Adrenal gland (tissue), 12 donors: ENCODE results near the gene MAST2. TPM values are rescaled to one million over a fixed set of nuclear protein-coding genes. Genes with fewer than 3 reads are reported as not detected.

Source experiments
- DNase-seq, 7 donors: peaks; one replicate each; pipeline ENCODE4 v3.0.0-alpha.2; 2019 to 2020
- H3K27ac ChIP-seq, 5 donors: fragments of 200-600 bp; sonication (generic) in 4 of 5; 1 replicate in 3 of 5; 2 replicates in 2 of 5; pipeline versions ENCODE4 v1.5.1 to v1.8.0; 2016 to 2020; ENCODE audit warnings: mild to moderate bottlenecking in 1 of 5
- H3K27me3 ChIP-seq: fragments of 200-600 bp; 2 replicates; pipeline ENCODE4 v1.8.0; 2021
- H3K36me3 ChIP-seq, 2 donors: fragments of 200-600 bp; replicated peaks in 1 of 2; 1 replicate in 1 of 2; 2 replicates in 1 of 2; pipeline versions ENCODE4 v1.5.1 to v1.8.0; 2018 to 2022
- H3K4me1 ChIP-seq, 2 donors: fragments of 200-600 bp; replicated peaks in 1 of 2; 1 replicate in 1 of 2; 2 replicates in 1 of 2; pipeline versions ENCODE4 v1.5.1 to v1.8.0; 2018 to 2021
- H3K4me3 ChIP-seq, 4 donors: fragments of 200-600 bp; sonication (generic) in 3 of 4; one replicate each; pipeline ENCODE4 v1.5.1; 2016 to 2018
- H3K9me3 ChIP-seq, 3 donors: fragments of 200-600 bp; sonication (generic) in 1 of 3; replicated peaks in 1 of 3; 1 replicate in 2 of 3; 2 replicates in 1 of 3; pipeline versions ENCODE4 v1.5.1 to v1.8.0; 2016 to 2021
- CTCF ChIP-seq, 6 experiments: fragments of 450-650 bp in 4 of 6; fragments of 200-600 bp in 2 of 6; sonication (generic) in 1 of 6; IDR thresholded peaks; 1 replicate in 5 of 6; 2 replicates in 1 of 6; pipeline versions ENCODE4 v1.5.1 to v1.8.0; 2016 to 2021; ENCODE audit warnings: antibody characterized with exemption in 6 of 6, mild to moderate bottlenecking in 2 of 6, moderate library complexity in 1 of 6
- POLR2A ChIP-seq, 2 donors: fragments of 450-650 bp; IDR thresholded peaks; one replicate each; pipeline ENCODE4 v1.6.1; 2017; ENCODE audit warnings: antibody characterized with exemption in 2 of 2, mild to moderate bottlenecking in 2 of 2, moderate library complexity in 1 of 2
- WGBS, 4 donors: extraction: QIAGEN DNeasy Blood & Tissue Kit in 2 of 4; methylation state at CpG; one replicate each; pipeline versions ENCODE4 v1.1.5 to v1.1.7; 2013 to 2017; 5-methylcytosine and 5-hydroxymethylcytosine counted together
- intact Hi-C, 2 donors: fragments of 100-400 bp; cut with DNase I; formaldehyde crosslinking; loops; one replicate each; pipeline versions ENCODE4 v1.14.1 to v1.15.0; 2022 to 2023
- polyA plus RNA-seq, 3 donors: library from polyadenylated mRNA; stranded (reverse); fragments of 200-250 nt in 2 of 3; fragments of 350-450 nt in 1 of 3; fragmentation: Illumina TruSeq in 1 of 3; extraction: RNeasy Lipid Tissue Mini Kit (QIAGEN cat#74804) in 1 of 3; gene quantifications; one replicate each; pipeline ENCODE4 v1.2.3, GENCODE V29; 2013 to 2014
- total RNA-seq, 9 donors: library from RNA; depleted of rRNA in 4 of 9; stranded (reverse); fragments of >200 nt in 4 of 9; fragments of 120-200 nt in 1 of 9; fragmentation: NEBNext Ultra II Directional in 1 of 9; extraction: Animal tissue kit (Norgen Biotek cat#: 25700) in 1 of 9; gene quantifications; one replicate each; pipeline versions ENCODE4 v1.1.0 to v1.2.4, GENCODE V29; 2013 to 2023
- donor health status: healthy with polysubstance abuse.
- donor health status: Bipolar disorder and iron deficiency.
- donor health status: DM: yes; HTN: yes; CAD: no.
- donor health status: DM: no; HTN: no; CAD: no.
- donor health status: DM: no; HTN: no; CAD: no.
- donor health status: DM: yes; HTN: yes; CAD: no.

Gene MAST2
- total and polyA plus RNA-seq, 12 donors, result 18.1 to 38.5 (median 23.5) TPM

GRCh38 chr1:45792744-45793143 is 10.7 kb upstream of the MAST2 start:
- intact Hi-C loops, result no loop called here
- H3K4me1 ChIP-seq, result no peaks in the 10 kb centered on the region
- no peak overlapping the region for H3K27ac ChIP-seq
- no peak for TF ChIP-seq CTCF (IDR thresholded peaks at IDR 0.05)
- no peak for TF ChIP-seq POLR2A (IDR thresholded peaks at IDR 0.05)
- no peaks in the 10 kb centered on the region for H3K9me3 ChIP-seq
- H3K4me3 ChIP-seq, result no peak overlapping the region
- 75 to 90% (median 84%) methylated on average over 4 of the region's 4 CpGs for WGBS, 4 donors
- H3K36me3 ChIP-seq, result no peaks in the 10 kb centered on the region
- DNase-seq, result no peak
- no peaks in the 10 kb centered on the region for H3K27me3 ChIP-seq

GRCh38 chr1:45793942-45794604 is 9.3 kb upstream of the MAST2 start:
- no peak for TF ChIP-seq CTCF (IDR thresholded peaks at IDR 0.05)
- no peak for TF ChIP-seq POLR2A (IDR thresholded peaks at IDR 0.05)
- no peaks in the 10 kb centered on the region for H3K27me3 ChIP-seq
- no peaks in the 10 kb centered on the region for H3K9me3 ChIP-seq
- intact Hi-C loops, result no loop called here
- no peak overlapping the region for H3K4me3 ChIP-seq
- WGBS, 4 donors, result 48 to 56% (median 52%) methylated on average over 7 of the region's 7 CpGs
- no peaks in the 10 kb centered on the region for H3K4me1 ChIP-seq
- no peak overlapping the region for H3K27ac ChIP-seq
- H3K36me3 ChIP-seq, result no peaks in the 10 kb centered on the region
- no peak for DNase-seq

- no peak for DNase-seq
- Histone ChIP-seq H3K9me3 (no peaks in the 10 kb centered on the region), H3K4me3 (no peak overlapping the region), H3K27ac (no peak overlapping the region), H3K4me1 (no peaks in the 10 kb centered on the region), H3K36me3 (no peaks in the 10 kb centered on the region), H3K27me3 (no peaks in the 10 kb centered on the region)
- TF ChIP-seq CTCF (IDR thresholded peaks at IDR 0.05) (no peak), POLR2A (IDR thresholded peaks at IDR 0.05) (no peak)
- whole genome bisulfite sequencing, 4 donors, result 57 to 86% (median 72%) methylated on average over 2 of the region's 2 CpGs
- intact Hi-C loops, result no loop called here
Observed at GRCh38 chr1:45796381-45796780, 7.0 kb upstream of the MAST2 start.

GRCh38 chr1:45796946-45797345 is 6.5 kb upstream of the MAST2 start:
- no peaks in the 10 kb centered on the region for H3K27me3 ChIP-seq
- WGBS, 4 donors, result 86 to 97% (median 90%) methylated on average over 9 of the region's 9 CpGs
- no peak overlapping the region for H3K27ac ChIP-seq
- no peaks in the 10 kb centered on the region for H3K9me3 ChIP-seq
- DNase-seq, result no peak
- no peak for TF ChIP-seq CTCF (IDR thresholded peaks at IDR 0.05)
- intact Hi-C loops, result no loop called here
- no peak overlapping the region for H3K4me3 ChIP-seq
- no peaks in the 10 kb centered on the region for H3K36me3 ChIP-seq
- no peaks in the 10 kb centered on the region for H3K4me1 ChIP-seq
